Neuronal stem cell (in vitro differentiated cells): ENCODE measurements around the gene QRSL1.

ENCODE experiments used
- DNase-seq: peaks from one replicate; pipeline ENCODE4 v3.0.0-alpha.2; 2013; ENCODE audit warnings: low spot score
- H2AFZ ChIP-seq: one replicate; pipeline ENCODE4 v1.6.1; 2013; ENCODE audit warnings: mild to moderate bottlenecking, low read length, inconsistent platforms
- H2AK5ac ChIP-seq: 2 replicates; pipeline ENCODE4 v1.6.1; 2013; ENCODE audit warnings: low read depth, mild to moderate bottlenecking, inconsistent platforms, low read length, moderate library complexity, mixed read lengths
- H2BK120ac ChIP-seq: 2 replicates; pipeline ENCODE4 v1.6.1; 2013; ENCODE audit warnings: low read depth, mild to moderate bottlenecking, inconsistent platforms, low read length, moderate library complexity, mixed read lengths
- H2BK12ac ChIP-seq: one replicate; pipeline ENCODE4 v1.6.1; 2013; ENCODE audit warnings: low read length, inconsistent platforms
- H2BK15ac ChIP-seq: 2 replicates; pipeline ENCODE4 v1.6.1; 2013; ENCODE audit warnings: mild to moderate bottlenecking, low read length, inconsistent platforms, mixed read lengths
- H2BK5ac ChIP-seq: one replicate; pipeline ENCODE4 v1.6.1; 2013; ENCODE audit warnings: inconsistent platforms, mild to moderate bottlenecking, low read length, moderate library complexity
- H3K14ac ChIP-seq: one replicate; pipeline ENCODE4 v1.6.1; 2013; ENCODE audit warnings: low read length, inconsistent platforms
- H3K18ac ChIP-seq: 2 replicates; pipeline ENCODE4 v1.6.1; 2013; ENCODE audit warnings: low read length, inconsistent platforms
- H3K23ac ChIP-seq: 2 replicates; pipeline ENCODE4 v1.6.1; 2013; ENCODE audit warnings: low read depth, mild to moderate bottlenecking, mixed read lengths, low read length, inconsistent platforms; ENCODE audit not compliant: poor library complexity
- H3K27ac ChIP-seq: replicated peaks from 3 replicates; pipeline ENCODE4 v1.5.1; 2013; ENCODE audit warnings: low read length, inconsistent platforms
- H3K27me3 ChIP-seq, 3 experiments: 2 replicates each; pipeline ENCODE4 v1.6.1; 2013; ENCODE audit warnings: low read length in 3 of 3, mild to moderate bottlenecking in 2 of 3, inconsistent platforms in 1 of 3, low read depth in 1 of 3, mixed read lengths in 1 of 3, moderate library complexity in 1 of 3; ENCODE audit not compliant: control insufficient read depth in 3 of 3, insufficient read depth in 3 of 3
- H3K36me3 ChIP-seq, 2 donors: replicated peaks in 1 of 2; 2 replicates each; pipeline ENCODE4 v1.6.1; 2013; ENCODE audit warnings: low read length in 2 of 2; ENCODE audit not compliant: control insufficient read depth in 2 of 2, insufficient read depth in 2 of 2
- H3K4ac ChIP-seq: 2 replicates; pipeline ENCODE4 v1.6.1; 2013; ENCODE audit warnings: inconsistent platforms, mild to moderate bottlenecking, low read length, moderate library complexity
- H3K4me1 ChIP-seq, 2 donors: 1 replicate in 1 of 2; 2 replicates in 1 of 2; pipeline ENCODE4 v1.6.1; 2013; ENCODE audit warnings: low read length in 2 of 2, low read depth in 1 of 2; ENCODE audit not compliant: control insufficient read depth in 2 of 2, insufficient read depth in 1 of 2
- H3K4me2 ChIP-seq: one replicate; pipeline ENCODE4 v1.6.1; 2013; ENCODE audit warnings: mild to moderate bottlenecking, low read length, inconsistent platforms; ENCODE audit not compliant: insufficient read depth, poor library complexity, severe bottlenecking
- H3K4me3 ChIP-seq, 2 donors: 2 replicates each; pipeline ENCODE4 v1.5.1; 2013; ENCODE audit warnings: low read length in 2 of 2, mild to moderate bottlenecking in 2 of 2, inconsistent platforms in 1 of 2, moderate library complexity in 1 of 2
- H3K79me1 ChIP-seq: one replicate; pipeline ENCODE4 v1.6.1; 2013; ENCODE audit warnings: low read depth, mild to moderate bottlenecking, inconsistent platforms, low read length, moderate library complexity
- H3K9ac ChIP-seq: one replicate; pipeline ENCODE4 v1.6.1; 2013; ENCODE audit warnings: mild to moderate bottlenecking, low read depth, low read length, inconsistent platforms; ENCODE audit not compliant: poor library complexity
- H3K9me3 ChIP-seq, 2 donors: replicated peaks in 1 of 2; 2 replicates each; pipeline versions ENCODE3 to v1.6.1; 2013; ENCODE audit warnings: low read length in 2 of 2, mild to moderate bottlenecking in 2 of 2, inconsistent platforms in 1 of 2, low read depth in 1 of 2, mixed read lengths in 1 of 2, moderate library complexity in 1 of 2; ENCODE audit not compliant: control insufficient read depth in 2 of 2, insufficient read depth in 1 of 2
- H4K8ac ChIP-seq: one replicate; pipeline ENCODE4 v1.6.1; 2013; ENCODE audit warnings: low read depth, mild to moderate bottlenecking, inconsistent platforms, low read length, moderate library complexity
- H4K91ac ChIP-seq: one replicate; pipeline ENCODE4 v1.6.1; 2013; ENCODE audit warnings: low read length, low read depth, mild to moderate bottlenecking, inconsistent platforms; ENCODE audit not compliant: poor library complexity
- WGBS, 2 donors: extraction: QIAGEN DNeasy Blood & Tissue Kit; methylation state at CpG; one replicate each; pipeline ENCODE4 v1.1.7; 2013; ENCODE audit warnings: missing lambda C conversion rate in 2 of 2, mixed read lengths in 1 of 2; ENCODE audit not compliant: insufficient read length in 2 of 2, insufficient replicate concordance in 1 of 2; ENCODE audit errors: extremely low coverage in 2 of 2; 5-methylcytosine and 5-hydroxymethylcytosine counted together

The QRSL1 gene

DNA sequence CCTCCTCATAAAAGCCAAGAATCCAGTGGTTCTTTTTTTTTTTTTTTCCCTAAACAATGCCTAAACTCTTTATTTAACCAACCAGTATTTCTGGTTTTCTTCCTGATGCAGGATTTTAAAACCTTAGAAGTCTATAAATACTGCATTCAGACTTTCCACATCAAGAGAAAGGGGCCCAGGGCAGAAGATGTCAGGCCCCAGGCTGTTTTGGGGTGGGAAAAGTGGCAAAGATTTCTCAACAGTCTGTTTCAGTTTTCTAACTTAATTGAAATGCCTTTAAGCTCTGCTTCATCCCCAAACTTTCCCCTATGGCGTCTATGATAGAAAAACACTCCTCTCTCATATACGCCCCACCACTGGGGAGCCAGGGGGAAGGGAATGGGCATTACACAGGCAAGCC is 33.1 kb downstream of the QRSL1 start:
- Histone ChIP-seq H2AK5ac (no peak overlapping the region), H3K14ac (no peak overlapping the region), H3K9ac (no peak overlapping the region), H2AFZ (no peak overlapping the region), H3K4me3 (no peak overlapping the region), H3K18ac (no peak overlapping the region), H3K4me2 (no peak overlapping the region), H3K4ac (no peak overlapping the region), H3K79me1 (no peaks in the 10 kb centered on the region), H3K27me3 (no peaks in the 10 kb centered on the region), H3K27ac (no peak overlapping the region), H2BK15ac (no peak overlapping the region), H3K36me3 (peaks cover 9 to 83% of the 10 kb centered on the region in 2 donors), H2BK120ac (no peak overlapping the region), H3K4me1 (no peaks in the 10 kb centered on the region), H2BK12ac (no peak overlapping the region), H4K91ac (no peak overlapping the region), H4K8ac (no peak overlapping the region), H3K9me3 (peaks cover 4 to 22% of the 10 kb centered on the region in 2 donors), H2BK5ac (no peak overlapping the region), H3K23ac (no peak overlapping the region)
- DNase-seq: no peak
- no CpG with 5 or more reads among the region's 2 CpGs for WGBS, 2 donors

DNA sequence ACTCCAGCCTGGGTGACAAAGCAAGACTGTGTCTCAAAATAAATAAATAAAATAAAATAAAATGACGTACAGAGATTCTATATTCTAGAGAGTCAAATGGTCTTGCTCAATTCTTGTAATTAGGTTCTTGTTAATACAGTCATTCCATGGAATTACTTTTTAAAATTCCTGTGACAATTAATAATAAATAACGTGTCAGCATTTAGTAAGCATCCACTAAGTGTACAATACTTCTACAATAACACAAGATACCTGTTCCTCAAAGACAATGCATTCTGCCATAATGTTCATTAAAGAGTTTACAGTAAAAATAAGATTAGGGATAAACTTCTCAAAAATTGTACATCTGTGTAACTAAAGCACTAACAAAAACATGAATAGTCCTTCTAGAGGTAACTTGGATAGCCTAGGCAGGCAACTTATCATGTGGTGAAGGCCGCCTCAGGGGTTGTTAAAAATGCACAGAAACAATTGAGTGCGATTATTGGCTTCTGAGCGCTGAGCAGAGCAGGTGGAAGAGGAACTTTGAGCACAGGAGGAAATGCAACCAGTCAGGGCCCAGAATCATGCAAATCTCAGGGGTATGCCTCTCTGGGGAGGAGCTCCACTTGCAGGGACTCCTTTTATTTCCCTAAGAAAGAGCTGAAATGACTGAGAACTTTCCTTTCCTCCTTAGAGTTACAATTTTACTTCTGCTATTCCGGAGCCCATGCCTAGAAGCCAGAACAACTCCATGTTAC is 37.1 kb downstream of the QRSL1 start:
- H3K4ac ChIP-seq: no peak overlapping the region
- WGBS, 2 donors: no CpG with 5 or more reads among the region's 6 CpGs

DNA sequence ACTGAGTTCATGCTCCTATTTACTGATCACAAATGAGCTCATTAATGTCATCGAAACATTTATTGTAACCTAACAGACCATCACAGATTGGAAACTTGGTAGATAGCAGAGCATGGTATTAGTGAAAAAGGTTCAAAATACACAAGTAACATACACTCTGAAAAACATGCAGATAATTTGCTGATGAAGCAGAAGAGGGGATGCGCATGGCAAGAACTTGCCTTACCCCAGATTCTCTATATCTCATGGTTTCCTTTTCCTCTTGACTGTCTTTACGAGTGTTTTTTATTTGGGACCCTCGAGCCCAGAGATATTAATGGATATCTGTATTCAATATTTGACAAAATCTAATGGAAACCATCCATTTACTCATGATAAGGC is 37.6 kb downstream of the QRSL1 start:
- H3K4me3 ChIP-seq: no peak overlapping the region
- no peak overlapping the region for H2BK12ac ChIP-seq
- H3K27ac ChIP-seq: no peak overlapping the region
- H3K36me3 ChIP-seq: peaks cover 5 to 54% of the 10 kb centered on the region in 2 donors
- H3K27me3 ChIP-seq: no peaks in the 10 kb centered on the region
- no peak overlapping the region for H2AFZ ChIP-seq
- H4K91ac ChIP-seq: no peak overlapping the region
- H3K4me1 ChIP-seq: no peaks in the 10 kb centered on the region
- H4K8ac ChIP-seq: no peak overlapping the region
- no peak overlapping the region for H3K4ac ChIP-seq
- H3K18ac ChIP-seq: no peak overlapping the region
- no CpG with 5 or more reads among the region's 4 CpGs for WGBS, 2 donors
- no peak overlapping the region for H2BK120ac ChIP-seq
- no peak overlapping the region for H2BK15ac ChIP-seq
- no peak overlapping the region for H3K14ac ChIP-seq
- H3K79me1 ChIP-seq: no peaks in the 10 kb centered on the region
- no peak for DNase-seq
- H3K9me3 ChIP-seq: no peaks in the 10 kb centered on the region
- H3K4me2 ChIP-seq: no peak overlapping the region
- no peak overlapping the region for H3K9ac ChIP-seq
- H2AK5ac ChIP-seq: no peak overlapping the region
- no peak overlapping the region for H2BK5ac ChIP-seq
- H3K23ac ChIP-seq: no peak overlapping the region

More for the DNA sequence above, 37.1 kb downstream of the QRSL1 start:
- Histone ChIP-seq H2BK12ac (no peak overlapping the region), H3K36me3 (peaks cover 5 to 54% of the 10 kb centered on the region in 2 donors), H3K4me1 (no peaks in the 10 kb centered on the region), H3K4me3 (no peak overlapping the region), H2AK5ac (no peak overlapping the region), H2BK120ac (no peak overlapping the region), H4K8ac (no peak overlapping the region), H3K79me1 (no peaks in the 10 kb centered on the region), H2AFZ (no peak overlapping the region), H3K23ac (no peak overlapping the region), H3K14ac (no peak overlapping the region), H3K27me3 (no peaks in the 10 kb centered on the region), H4K91ac (no peak overlapping the region), H3K9me3 (no peaks in the 10 kb centered on the region), H2BK5ac (no peak overlapping the region), H3K18ac (no peak overlapping the region), H3K4me2 (no peak overlapping the region), H2BK15ac (no peak overlapping the region), H3K27ac (no peak overlapping the region), H3K9ac (no peak overlapping the region)
- DNase-seq: no peak

DNA sequence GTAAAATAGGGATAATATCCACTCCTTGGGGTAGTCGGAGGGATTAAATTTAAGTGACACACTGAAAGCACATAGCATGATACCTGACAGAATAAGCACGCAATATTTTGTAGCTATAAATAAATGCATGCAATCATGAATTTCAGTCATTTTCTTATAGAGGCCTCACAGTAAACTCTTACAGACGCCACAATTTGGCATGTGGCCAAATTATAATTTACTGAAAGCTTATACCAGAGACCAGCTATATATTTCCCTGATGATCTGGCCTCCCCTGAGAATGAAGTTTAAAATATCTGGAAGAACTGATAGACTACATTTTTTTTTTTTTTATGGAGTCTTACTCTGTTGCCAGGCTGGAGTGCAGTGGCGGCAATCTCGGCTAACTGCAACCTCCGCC is 40.9 kb downstream of the QRSL1 start:
- DNase-seq: no peak
- Histone ChIP-seq H3K4me3 (no peak overlapping the region), H3K4me2 (no peak overlapping the region), H3K4me1 (no peaks in the 10 kb centered on the region), H3K9ac (no peak overlapping the region), H3K27ac (no peak overlapping the region), H3K36me3 (peaks cover 0 to 23% of the 10 kb centered on the region in 2 donors), H2BK15ac (no peak overlapping the region), H4K8ac (no peak overlapping the region), H3K4ac (no peak overlapping the region), H4K91ac (no peak overlapping the region), H3K9me3 (no peaks in the 10 kb centered on the region), H3K79me1 (no peaks in the 10 kb centered on the region), H2BK120ac (no peak overlapping the region), H2AFZ (no peak overlapping the region), H3K27me3 (no peaks in the 10 kb centered on the region), H3K14ac (no peak overlapping the region), H2AK5ac (no peak overlapping the region), H2BK5ac (no peak overlapping the region), H3K18ac (no peak overlapping the region), H3K23ac (no peak overlapping the region), H2BK12ac (no peak overlapping the region)
- no CpG with 5 or more reads among the region's 6 CpGs for WGBS, 2 donors
